GM12872 (cell line): ENCODE results near the gene NEUROG2.

Experiments
- TF ChIP-seq, protein P1 (sequence below): IDR thresholded peaks from 3 replicates; pipeline ENCODE4 v1.5.1; 2011; ENCODE audit warnings: low read depth, mild to moderate bottlenecking, low read length, moderate library complexity; ENCODE audit not compliant: insufficient read depth

NEUROG2 gene

GRCh38 chr4:112511803-112512118 is 4.2 kb downstream of the NEUROG2 start:
- TF ChIP-seq, protein P1, sequence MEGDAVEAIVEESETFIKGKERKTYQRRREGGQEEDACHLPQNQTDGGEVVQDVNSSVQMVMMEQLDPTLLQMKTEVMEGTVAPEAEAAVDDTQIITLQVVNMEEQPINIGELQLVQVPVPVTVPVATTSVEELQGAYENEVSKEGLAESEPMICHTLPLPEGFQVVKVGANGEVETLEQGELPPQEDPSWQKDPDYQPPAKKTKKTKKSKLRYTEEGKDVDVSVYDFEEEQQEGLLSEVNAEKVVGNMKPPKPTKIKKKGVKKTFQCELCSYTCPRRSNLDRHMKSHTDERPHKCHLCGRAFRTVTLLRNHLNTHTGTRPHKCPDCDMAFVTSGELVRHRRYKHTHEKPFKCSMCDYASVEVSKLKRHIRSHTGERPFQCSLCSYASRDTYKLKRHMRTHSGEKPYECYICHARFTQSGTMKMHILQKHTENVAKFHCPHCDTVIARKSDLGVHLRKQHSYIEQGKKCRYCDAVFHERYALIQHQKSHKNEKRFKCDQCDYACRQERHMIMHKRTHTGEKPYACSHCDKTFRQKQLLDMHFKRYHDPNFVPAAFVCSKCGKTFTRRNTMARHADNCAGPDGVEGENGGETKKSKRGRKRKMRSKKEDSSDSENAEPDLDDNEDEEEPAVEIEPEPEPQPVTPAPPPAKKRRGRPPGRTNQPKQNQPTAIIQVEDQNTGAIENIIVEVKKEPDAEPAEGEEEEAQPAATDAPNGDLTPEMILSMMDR = no peak

DNA sequence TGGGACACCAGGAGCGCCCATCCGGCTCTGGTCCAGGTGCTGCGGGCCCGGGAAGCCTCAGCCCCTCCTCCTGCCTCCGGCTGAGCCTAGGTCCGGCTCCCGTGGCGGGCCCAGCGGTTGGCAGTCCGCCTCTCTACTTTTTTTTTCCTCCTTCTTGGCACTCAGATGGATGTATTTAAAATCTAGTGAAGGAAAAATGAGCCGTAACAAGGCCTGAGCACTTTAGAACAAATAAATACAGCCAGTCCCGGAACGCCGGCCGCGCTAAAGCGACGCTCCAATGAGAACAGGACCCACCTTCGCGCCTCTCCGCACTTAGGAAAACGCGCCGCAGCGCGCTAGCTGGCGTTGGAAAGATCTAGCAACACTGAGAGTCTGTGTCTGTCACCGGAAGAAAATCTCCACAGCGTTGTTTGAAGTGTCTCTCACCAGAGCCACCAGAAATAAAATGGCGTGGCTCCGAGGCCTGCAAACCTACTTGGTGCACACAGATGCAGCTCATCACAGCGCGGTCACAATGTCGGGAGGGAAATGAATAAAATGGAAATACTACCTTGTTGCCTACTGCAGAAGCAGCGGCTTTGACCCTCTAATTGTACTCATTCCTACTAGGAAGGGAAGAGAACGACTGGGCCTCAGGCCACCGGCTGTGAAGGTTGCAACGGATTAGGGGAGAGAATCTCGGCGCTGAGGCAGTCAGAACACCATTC is 4.7 kb downstream of the NEUROG2 start:
- TF ChIP-seq, protein P1 = no peak

DNA sequence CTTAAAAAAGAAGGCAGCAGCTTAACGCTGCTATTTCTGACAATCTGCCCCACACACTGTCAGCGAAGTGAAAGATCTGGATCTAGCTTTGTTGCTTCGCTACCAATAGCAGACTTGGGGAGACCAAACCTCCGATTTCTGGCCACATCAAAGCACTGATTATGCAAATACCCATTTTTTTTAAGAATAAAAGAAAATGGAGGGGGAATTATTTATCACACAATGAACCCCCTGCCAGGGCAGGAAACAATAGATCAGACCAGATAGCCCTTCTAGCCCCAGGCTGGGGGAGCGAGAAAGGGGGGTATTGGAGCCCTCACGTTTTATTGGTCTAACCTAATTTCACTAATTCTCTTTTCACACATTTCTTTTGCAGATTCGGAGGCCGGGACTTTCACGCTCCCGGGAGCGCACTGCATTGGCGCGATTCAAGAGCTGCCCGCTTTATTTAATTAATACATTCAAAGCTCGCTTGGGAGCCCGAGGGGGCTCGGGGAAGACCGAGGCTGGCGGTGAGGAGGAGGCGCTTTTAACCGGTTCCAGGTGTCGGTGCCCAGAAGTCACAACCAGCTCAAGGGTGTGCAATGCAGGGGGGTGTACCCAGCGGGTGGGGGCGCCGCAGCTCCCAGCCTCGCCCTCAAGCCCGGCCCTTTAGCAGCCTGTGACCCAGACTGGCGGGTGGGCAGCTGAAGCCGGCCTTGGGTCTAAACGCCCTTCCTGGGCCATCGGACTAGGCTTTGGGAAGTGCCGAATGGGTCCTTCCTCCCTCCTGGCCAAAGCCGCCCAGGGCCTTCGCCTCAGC is 5.5 kb downstream of the NEUROG2 start:
- TF ChIP-seq, protein P1 = no peak

- TF ChIP-seq, protein P1 = no peak
These were observed 6.5 kb downstream of the NEUROG2 start for GRCh38 chr4:112509243-112510141.

GRCh38 chr4:112508356-112508755 is 7.6 kb downstream of the NEUROG2 start:
- TF ChIP-seq, protein P1 = no peak

DNA sequence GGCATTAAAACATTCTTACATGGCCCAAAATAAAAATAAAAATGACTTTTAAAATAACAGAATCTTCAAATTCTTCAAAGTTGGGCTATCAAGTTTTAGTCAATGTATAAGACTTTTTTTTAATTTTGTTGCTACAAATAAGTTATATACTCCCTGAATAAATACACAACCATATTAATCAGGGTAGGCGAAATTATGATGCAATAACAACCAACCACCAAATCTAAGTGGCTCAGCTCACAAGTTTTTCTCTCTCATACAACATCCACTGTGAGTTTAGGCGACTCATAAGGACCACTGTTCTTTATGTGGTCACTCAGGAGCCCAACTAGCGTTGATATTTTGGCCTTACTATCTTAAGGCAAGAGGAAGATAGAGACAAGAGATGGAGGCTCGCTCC is 11.2 kb downstream of the NEUROG2 start:
- TF ChIP-seq, protein P1 = no peak

DNA sequence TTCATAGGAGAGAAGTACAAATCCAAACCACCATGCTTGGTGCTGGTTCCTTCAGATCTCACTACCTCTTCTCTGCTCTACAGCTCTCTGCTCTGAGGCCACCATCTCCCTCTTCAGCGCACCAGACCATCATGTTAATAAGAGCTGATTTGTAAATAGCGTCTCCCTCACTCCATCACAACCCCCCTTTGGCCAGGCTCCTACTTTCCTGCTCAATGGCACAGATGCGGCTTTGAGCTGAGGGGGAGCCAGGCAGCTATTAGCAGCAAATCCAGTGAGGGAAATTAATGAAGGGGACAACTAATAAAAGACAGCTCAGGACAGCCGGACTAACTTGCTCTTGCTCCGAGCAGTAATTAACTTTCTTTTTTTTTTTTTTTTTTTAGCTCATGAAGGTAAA is 13.1 kb downstream of the NEUROG2 start:
- TF ChIP-seq, protein P1 = no peak
